Natural killer cell (primary cell): ENCODE data around the gene CASP12. TPM values are rescaled to one million over a fixed set of nuclear protein-coding genes. Genes with fewer than 3 reads are reported as not detected.

Experiments
- ATAC-seq, 3 donors: fragments of 150-1000 bp in 2 of 3; fragments of 200-7000 bp in 1 of 3; cut with Tn5 transposase; 1 replicate in 1 of 3; 2 replicates in 2 of 3; pipeline ENCODE4 v1.10.0; 2021; ENCODE audit warnings: mild to moderate bottlenecking in 2 of 3, moderate library complexity in 2 of 3
- DNase-seq, 2 donors: peaks; one replicate each; pipeline versions ENCODE4 v3.0.0 to v3.0.0-alpha.2; 2013 to 2021; ENCODE audit warnings: mixed read lengths in 1 of 2
- H3K27ac ChIP-seq: one replicate; pipeline ENCODE4 v1.5.1; 2013; ENCODE audit warnings: mild to moderate bottlenecking, low read length
- H3K27me3 ChIP-seq: one replicate; pipeline ENCODE4 v1.6.1; 2013; ENCODE audit warnings: low read length; ENCODE audit not compliant: control insufficient read depth, insufficient read depth
- H3K36me3 ChIP-seq: one replicate; pipeline ENCODE4 v1.6.1; 2013; ENCODE audit warnings: low read length; ENCODE audit not compliant: control insufficient read depth, insufficient read depth
- H3K4me1 ChIP-seq: one replicate; pipeline ENCODE4 v1.6.1; 2013; ENCODE audit warnings: low read length; ENCODE audit not compliant: control insufficient read depth, insufficient read depth
- H3K4me3 ChIP-seq: one replicate; pipeline ENCODE4 v1.5.1; 2013; ENCODE audit warnings: low read length
- H3K9me3 ChIP-seq: one replicate; pipeline ENCODE4 v1.6.1; 2013; ENCODE audit warnings: low read length; ENCODE audit not compliant: control insufficient read depth, insufficient read depth
- H3K27ac Mint-ChIP-seq, 2 donors: one replicate each; pipeline ENCODE4 v1.8.0; 2022; ENCODE audit warnings: mild to moderate bottlenecking in 2 of 2, mixed read lengths in 2 of 2, moderate library complexity in 1 of 2
- H3K27me3 Mint-ChIP-seq, 2 donors: one replicate each; pipeline ENCODE4 v1.8.0; 2022; ENCODE audit warnings: low read depth in 2 of 2, mixed read lengths in 2 of 2
- H3K36me3 Mint-ChIP-seq: one replicate; pipeline ENCODE4 v1.8.0; 2022; ENCODE audit warnings: mixed read lengths
- H3K4me1 Mint-ChIP-seq, 2 donors: one replicate each; pipeline ENCODE4 v1.8.0; 2022; ENCODE audit warnings: mixed read lengths in 2 of 2
- H3K4me3 Mint-ChIP-seq: one replicate; pipeline ENCODE4 v1.8.0; 2022; ENCODE audit warnings: mild to moderate bottlenecking, moderate library complexity, mixed read lengths
- H3K9me3 Mint-ChIP-seq, 2 donors: one replicate each; pipeline ENCODE4 v1.8.0; 2022; ENCODE audit warnings: mixed read lengths in 2 of 2
- CTCF ChIP-seq: fragments of 200-600 bp; IDR thresholded peaks from one replicate; pipeline ENCODE4 v1.8.0; 2022; ENCODE audit warnings: antibody characterized with exemption
- WGBS: methylation state at CpG from one replicate; pipeline ENCODE4 v1.1.7; 2013; ENCODE audit warnings: missing lambda C conversion rate; ENCODE audit not compliant: insufficient coverage; 5-methylcytosine and 5-hydroxymethylcytosine counted together
- intact Hi-C: fragments of 100-400 bp; cut with micrococcal nuclease; formaldehyde crosslinking; loops from one replicate; pipeline ENCODE4 v1.14.2; 2022
- total RNA-seq, 4 donors: library from RNA; stranded (reverse); fragments of 120-200 nt in 1 of 4; gene quantifications; one replicate each; pipeline versions ENCODE4 v1.2.3 to v1.2.4, GENCODE V29; 2013 to 2022

CASP12 gene
- total RNA-seq, 3 donors from 2014 or later (not counting 1 experiment from before 2014, with no cell fraction given): not detected

- ATAC-seq: no peak
- H3K4me1 ChIP-seq: no peaks in the 10 kb centered on the region
- H3K36me3 ChIP-seq: no peaks in the 10 kb centered on the region
- no peak for TF ChIP-seq CTCF
- no peak overlapping the region for H3K4me3 Mint-ChIP-seq
- H3K36me3 Mint-ChIP-seq: peaks cover 41% of the 10 kb centered on the region
- H3K4me1 Mint-ChIP-seq: peaks cover 0 to 4% of the 10 kb centered on the region in 2 donors
- H3K27ac ChIP-seq: no peak overlapping the region
- H3K9me3 Mint-ChIP-seq: peaks cover 10 to 18% of the 10 kb centered on the region in 2 donors
- H3K27me3 ChIP-seq: no peaks in the 10 kb centered on the region
- no peak for DNase-seq
- H3K27me3 Mint-ChIP-seq: no peaks in the 10 kb centered on the region
- no peaks in the 10 kb centered on the region for H3K9me3 ChIP-seq
- H3K27ac Mint-ChIP-seq: no peak overlapping the region
- intact Hi-C loops: no loop called here
- H3K4me3 ChIP-seq: no peak overlapping the region
- WGBS: 83% methylated on average over 9 of the region's 9 CpGs
Measured at GRCh38 chr11:104926771-104927611, 28.7 kb upstream of the CASP12 start.

GRCh38 chr11:104925850-104926249, 27.6 kb upstream of the CASP12 start:
- H3K4me3 Mint-ChIP-seq: no peak overlapping the region
- no peaks in the 10 kb centered on the region for H3K4me1 Mint-ChIP-seq
- DNase-seq (no peak), ATAC-seq (no peak)
- no peak for TF ChIP-seq CTCF
- no peak overlapping the region for H3K27ac Mint-ChIP-seq
- no peak overlapping the region for H3K27ac ChIP-seq
- H3K36me3 Mint-ChIP-seq: peaks cover 29% of the 10 kb centered on the region
- WGBS: 94% methylated on average over 6 of the region's 6 CpGs
- H3K4me1 ChIP-seq: no peaks in the 10 kb centered on the region
- no peaks in the 10 kb centered on the region for H3K9me3 ChIP-seq
- no peaks in the 10 kb centered on the region for H3K36me3 ChIP-seq
- H3K27me3 ChIP-seq: no peaks in the 10 kb centered on the region
- H3K9me3 Mint-ChIP-seq: peaks cover 10 to 18% of the 10 kb centered on the region in 2 donors
- no peak overlapping the region for H3K4me3 ChIP-seq
- intact Hi-C loops: no loop called here
- H3K27me3 Mint-ChIP-seq: no peaks in the 10 kb centered on the region

- peak overlapping the region; percentile 47 for H3K4me3 ChIP-seq
Measured at GRCh38 chr11:104918113-104918824, 20.0 kb upstream of the CASP12 start.

More at GRCh38 chr11:104918113-104918824, 20.0 kb upstream of the CASP12 start:
- ATAC-seq (peak; percentile 81 to 88 (median 85)), DNase-seq (peak in 1 of 2 donors; percentile 59)
- Mint-ChIP-seq H3K9me3 (peaks cover 0 to 4% of the 10 kb centered on the region in 2 donors), H3K27me3 (no peaks in the 10 kb centered on the region), H3K4me1 (peaks cover 44% of the 10 kb centered on the region in 2 donors), H3K27ac (peak overlapping the region; percentile 83 to 84), H3K4me3 (peak overlapping the region; percentile 97), H3K36me3 (no peaks in the 10 kb centered on the region)
- 15% methylated on average over 6 of the region's 6 CpGs for whole genome bisulfite sequencing
- H3K9me3 ChIP-seq: no peaks in the 10 kb centered on the region
- intact Hi-C loops: loop anchor here (2.0 to 5.0 kb wide), 2 partner anchors 15 to 211 kb away; no protein-coding TSS in a partner anchor
- H3K4me1 ChIP-seq: peaks cover 5% of the 10 kb centered on the region
- TF ChIP-seq CTCF: no peak
- H3K27me3 ChIP-seq: no peaks in the 10 kb centered on the region
- H3K27ac ChIP-seq: peak overlapping the region; percentile 72
- H3K36me3 ChIP-seq: no peaks in the 10 kb centered on the region
